OCI-LY7 (cell line): Measurements from ENCODE around the gene SRP9. TPM values are rescaled to one million over a fixed set of nuclear protein-coding genes. Genes with fewer than 3 reads are reported as not detected.

Source experiments
- BruUV-seq: library from RNA; stranded (reverse); fragments of 400-500 nt; replicated peaks from 2 replicates; lab custom pipeline; 2021; lab: Mats Ljungman, UMichigan
- CTCF ChIA-PET: fragments of 300-600 bp; sonication (Branson Sonifier 250); formaldehyde crosslinking; loops from one replicate; lab custom pipeline; 2022; ENCODE audit warnings: antibody characterized with exemption; ENCODE audit not compliant: unreplicated experiment; lab: Charles Lee
- POLR2A ChIA-PET: fragments of 300-600 bp; sonication (Branson Sonifier 250); formaldehyde crosslinking; loops from one replicate; lab custom pipeline; 2022; ENCODE audit warnings: antibody characterized with exemption; lab: Charles Lee
- DNase-seq: peaks from one replicate; pipeline ENCODE4 v3.0.0-alpha.2; 2015; ENCODE audit warnings: low spot score
- H2AFZ ChIP-seq: fragments of 200-600 bp; sonication (generic), shearing (Covaris generic); 2 replicates; pipeline ENCODE4 v1.6.1; 2014; ENCODE audit warnings: mild to moderate bottlenecking, antibody characterized with exemption, low read length, moderate library complexity
- H3K27ac ChIP-seq: fragments of 200-600 bp; sonication (generic); 2 replicates; pipeline ENCODE4 v1.5.1; 2014; ENCODE audit warnings: mixed run types, low read depth, mild to moderate bottlenecking, moderate library complexity, low read length, inconsistent platforms; ENCODE audit not compliant: poor library complexity, severe bottlenecking
- H3K36me3 ChIP-seq: fragments of 200-600 bp; sonication (generic); 2 replicates; pipeline ENCODE4 v1.6.1; 2014; ENCODE audit warnings: mild to moderate bottlenecking, antibody characterized with exemption, low read length, moderate library complexity, mixed read lengths; ENCODE audit not compliant: insufficient read depth
- H3K4me1 ChIP-seq: fragments of 200-600 bp; sonication (generic); 2 replicates; pipeline ENCODE4 v1.5.1; 2014; ENCODE audit warnings: mild to moderate bottlenecking, low read length; ENCODE audit not compliant: insufficient read depth, poor library complexity, severe bottlenecking
- H3K4me2 ChIP-seq: fragments of 200-600 bp; sonication (generic); 2 replicates; pipeline ENCODE4 v1.6.1; 2014; ENCODE audit warnings: mild to moderate bottlenecking, low read length
- H3K4me3 ChIP-seq: fragments of 200-600 bp; sonication (generic); 2 replicates; pipeline ENCODE4 v1.5.1; 2014; ENCODE audit warnings: mild to moderate bottlenecking, low read depth, low read length; ENCODE audit not compliant: poor library complexity, severe bottlenecking
- H3K79me2 ChIP-seq: fragments of 200-600 bp; sonication (generic); 2 replicates; pipeline ENCODE4 v1.6.1; 2016; ENCODE audit warnings: low read depth, mild to moderate bottlenecking, low read length, moderate library complexity, mixed read lengths; ENCODE audit not compliant: insufficient read depth
- H3K9me2 ChIP-seq: fragments of 200-600 bp; sonication (generic); 2 replicates; pipeline ENCODE4 v1.6.1; 2016; ENCODE audit warnings: mild to moderate bottlenecking, low read length, mixed read lengths; ENCODE audit not compliant: insufficient read depth
- H3K9me3 ChIP-seq: fragments of 200-600 bp; sonication (generic); 2 replicates; pipeline ENCODE4 v1.6.1; 2014; ENCODE audit warnings: mild to moderate bottlenecking, mixed run types, low read length, mixed read lengths
- H4K20me1 ChIP-seq: fragments of 200-600 bp; sonication (generic); 2 replicates; pipeline ENCODE4 v1.6.1; 2014; ENCODE audit warnings: mild to moderate bottlenecking, antibody characterized with exemption, low read length, moderate library complexity, mixed read lengths; ENCODE audit not compliant: insufficient read depth
- CTCF ChIP-seq: fragments of 200-600 bp; sonication (generic); conservative IDR thresholded peaks from 2 replicates; pipeline ENCODE4 v1.5.1; 2014; ENCODE audit warnings: mild to moderate bottlenecking, antibody characterized with exemption, low read length, moderate library complexity, mixed read lengths
- EZH2phosphoT487 ChIP-seq: fragments of 200-600 bp; sonication (generic); IDR thresholded peaks from 2 replicates; pipeline ENCODE4 v1.6.1; 2018; ENCODE audit warnings: low read depth, borderline replicate concordance, mild to moderate bottlenecking, mixed run types, antibody characterized with exemption, low read length, moderate library complexity, mixed read lengths
- intact Hi-C: fragments of 100-400 bp; cut with micrococcal nuclease; formaldehyde crosslinking; loops from one replicate; pipeline ENCODE4 v1.10.0; 2022; ENCODE audit not compliant: unreplicated experiment
- total RNA-seq, 2 experiments: library from RNA; depleted of rRNA in 1 of 2; stranded (reverse); fragments of >200 nt in 1 of 2; shearing (Covaris generic) in 1 of 2; gene quantifications; 2 replicates each; pipeline ENCODE4 v1.2.3, GENCODE V29; 2014 to 2022

Gene SRP9
- total RNA-seq, 2 experiments from 2014 or later = 221 to 306 TPM

GRCh38 chr1:225822655-225823403 is 45.2 kb downstream of the SRP9 start:
- no peak overlapping the region for H3K27ac ChIP-seq
- peaks cover under 1% of the 10 kb centered on the region for H3K4me1 ChIP-seq
- no peaks in the 10 kb centered on the region for H3K79me2 ChIP-seq
- ChIA-PET CTCF (no interaction called here), POLR2A (interaction anchor here (0.7 to 1.0 kb wide), 5 partner anchors 9 to 59 kb away, joined by 3 to 5 read pairs (median 3); no protein-coding TSS in a partner anchor)
- no peak for DNase-seq
- no peaks in the 10 kb centered on the region for H3K36me3 ChIP-seq
- H3K4me2 ChIP-seq = no peak overlapping the region
- H3K4me3 ChIP-seq = no peak overlapping the region
- no peak for TF ChIP-seq CTCF
- no peak for TF ChIP-seq EZH2phosphoT487
- H3K9me3 ChIP-seq = no peaks in the 10 kb centered on the region
- no peak overlapping the region for H2AFZ ChIP-seq
- H3K9me2 ChIP-seq = no peaks in the 10 kb centered on the region
- BruUV-seq = no TSS peak
- intact Hi-C loops = no loop called here
- no peaks in the 10 kb centered on the region for H4K20me1 ChIP-seq

- Histone ChIP-seq H2AFZ (no peak overlapping the region), H3K36me3 (no peaks in the 10 kb centered on the region), H3K9me3 (no peaks in the 10 kb centered on the region), H3K4me3 (no peak overlapping the region), H3K9me2 (no peaks in the 10 kb centered on the region), H4K20me1 (no peaks in the 10 kb centered on the region), H3K79me2 (no peaks in the 10 kb centered on the region), H3K4me2 (no peak overlapping the region), H3K4me1 (no peaks in the 10 kb centered on the region), H3K27ac (no peak overlapping the region)
- no peak for DNase-seq
- intact Hi-C loops = no loop called here
- no TSS peak for BruUV-seq
- ChIA-PET POLR2A (interaction anchor here (1.0 kb wide), 1 partner anchor 10 kb away, joined by 5 read pairs; no protein-coding TSS in a partner anchor), CTCF (no interaction called here)
- TF ChIP-seq CTCF = no peak
- TF ChIP-seq EZH2phosphoT487 = no peak
Observed at GRCh38 chr1:225823811-225824261, 46.2 kb downstream of the SRP9 start.

GRCh38 chr1:225824533-225824941 is 46.9 kb downstream of the SRP9 start:
- DNase-seq = no peak
- H3K4me2 ChIP-seq = no peak overlapping the region
- H4K20me1 ChIP-seq = no peaks in the 10 kb centered on the region
- no peak overlapping the region for H2AFZ ChIP-seq
- TF ChIP-seq CTCF = no peak
- BruUV-seq = no TSS peak
- no peaks in the 10 kb centered on the region for H3K36me3 ChIP-seq
- no peaks in the 10 kb centered on the region for H3K4me1 ChIP-seq
- H3K4me3 ChIP-seq = no peak overlapping the region
- ChIA-PET POLR2A (no interaction called here), CTCF (no interaction called here)
- intact Hi-C loops = no loop called here
- no peaks in the 10 kb centered on the region for H3K79me2 ChIP-seq
- H3K9me2 ChIP-seq = no peaks in the 10 kb centered on the region
- H3K9me3 ChIP-seq = no peaks in the 10 kb centered on the region
- no peak overlapping the region for H3K27ac ChIP-seq
